Loucy (cell line): ENCODE measurements around the gene PITX1.
A peak's percentile ranks its signal among the peaks of the same experiment; 100 is the strongest.

Experiments
- H2AFZ ChIP-seq: fragments of 200-600 bp; sonication (generic); 2 replicates; pipeline ENCODE4 v1.6.0; 2016; ENCODE audit warnings: antibody characterized with exemption, mild to moderate bottlenecking, low read length, moderate library complexity
- H3F3A ChIP-seq: fragments of 200-600 bp; 2 replicates; pipeline ENCODE4 v1.6.0; 2016; ENCODE audit warnings: antibody characterized with exemption, low read depth, mild to moderate bottlenecking
- H3K27me3 ChIP-seq: fragments of 200-600 bp; sonication (generic); 2 replicates; pipeline ENCODE4 v1.6.1; 2014; ENCODE audit warnings: low read length, mild to moderate bottlenecking; ENCODE audit not compliant: insufficient read depth, poor library complexity, severe bottlenecking
- H3K36me3 ChIP-seq: fragments of 200-600 bp; sonication (generic); 2 replicates; pipeline ENCODE4 v1.6.1; 2016; ENCODE audit warnings: low read length; ENCODE audit not compliant: insufficient read depth
- H3K4me1 ChIP-seq: fragments of 200-600 bp; sonication (generic); 2 replicates; pipeline ENCODE4 v1.5.1; 2014; ENCODE audit warnings: low read length, mild to moderate bottlenecking; ENCODE audit not compliant: insufficient read depth, poor library complexity, severe bottlenecking
- H3K4me2 ChIP-seq: fragments of 200-600 bp; sonication (generic); 2 replicates; pipeline ENCODE4 v1.6.0; 2014; ENCODE audit warnings: antibody characterized with exemption, low read length, low read depth, mild to moderate bottlenecking; ENCODE audit not compliant: poor library complexity, severe bottlenecking
- H3K4me3 ChIP-seq: fragments of 200-600 bp; sonication (generic); 2 replicates; pipeline ENCODE4 v1.5.1; 2014; ENCODE audit warnings: low read length, mild to moderate bottlenecking, mixed read lengths; ENCODE audit not compliant: poor library complexity, severe bottlenecking
- H3K79me2 ChIP-seq: fragments of 200-600 bp; sonication (generic); 2 replicates; pipeline ENCODE4 v1.6.1; 2014; ENCODE audit warnings: low read length; ENCODE audit not compliant: insufficient read depth
- H3K9ac ChIP-seq: fragments of 200-600 bp; sonication (generic); 2 replicates; pipeline ENCODE4 v1.6.0; 2014; ENCODE audit warnings: mild to moderate bottlenecking, low read depth, low read length, moderate library complexity; ENCODE audit not compliant: poor library complexity, severe bottlenecking
- H3K9me2 ChIP-seq: fragments of 200-600 bp; sonication (generic); replicated peaks from 2 replicates; pipeline ENCODE4 v1.6.1; 2016; ENCODE audit warnings: low read depth, low read length, mixed read lengths
- H3K9me3 ChIP-seq: fragments of 200-600 bp; sonication (generic); 2 replicates; pipeline ENCODE4 v1.6.1; 2014; ENCODE audit warnings: mild to moderate bottlenecking, antibody characterized with exemption, low read length, low read depth; ENCODE audit not compliant: insufficient read depth
- H4K20me1 ChIP-seq: fragments of 200-600 bp; sonication (generic); 2 replicates; pipeline ENCODE4 v1.6.0; 2014; ENCODE audit warnings: antibody characterized with exemption, low read length, mild to moderate bottlenecking; ENCODE audit not compliant: insufficient read depth, poor library complexity, severe bottlenecking
- EZH2phosphoT487 ChIP-seq: fragments of 200-600 bp; IDR thresholded peaks from 2 replicates; pipeline ENCODE4 v1.6.1; 2018; ENCODE audit warnings: antibody characterized with exemption, mild to moderate bottlenecking, moderate library complexity, borderline replicate concordance
- TF ChIP-seq, protein P1 (sequence below): fragments of 200-600 bp; sonication (generic); conservative IDR thresholded peaks from 2 replicates; pipeline ENCODE4 v1.5.1; 2014; ENCODE audit warnings: mild to moderate bottlenecking, antibody characterized with exemption, low read length

Gene PITX1

DNA sequence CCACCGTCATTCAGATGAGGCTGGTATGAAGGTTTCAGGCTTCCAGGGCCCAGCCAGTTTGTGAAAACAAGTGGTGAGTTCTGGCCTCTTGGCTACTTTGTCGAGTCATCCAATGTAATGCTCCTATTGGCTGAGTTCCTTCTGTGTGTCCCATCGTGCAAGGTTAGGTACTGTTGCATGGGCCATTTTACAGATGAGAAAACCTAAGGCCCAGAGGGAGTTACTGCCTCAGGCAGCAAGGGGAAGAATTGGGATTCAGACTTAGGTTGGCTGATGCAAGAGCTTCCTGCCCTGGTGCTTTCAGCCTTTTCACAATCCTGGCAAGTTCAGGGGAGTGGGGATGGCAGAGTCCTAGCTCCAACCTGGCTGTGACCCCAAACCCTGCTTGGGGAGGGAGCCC lies 17.4 kb upstream of the PITX1 start:
- H3K9me3 ChIP-seq, result no peaks in the 10 kb centered on the region
- H3F3A ChIP-seq, result no peaks in the 10 kb centered on the region
- no peak overlapping the region; the same call in 1 of the 2 replicates for H2AFZ ChIP-seq
- peaks cover 22% of the 10 kb centered on the region for H3K4me1 ChIP-seq
- no peaks in the 10 kb centered on the region for H3K27me3 ChIP-seq
- H3K36me3 ChIP-seq, result no peaks in the 10 kb centered on the region
- H3K79me2 ChIP-seq, result no peaks in the 10 kb centered on the region
- no peaks in the 10 kb centered on the region for H3K9me2 ChIP-seq
- H3K4me2 ChIP-seq, result no peak overlapping the region
- H3K9ac ChIP-seq, result no peak overlapping the region
- no peak overlapping the region for H3K4me3 ChIP-seq
- TF ChIP-seq, protein P1, sequence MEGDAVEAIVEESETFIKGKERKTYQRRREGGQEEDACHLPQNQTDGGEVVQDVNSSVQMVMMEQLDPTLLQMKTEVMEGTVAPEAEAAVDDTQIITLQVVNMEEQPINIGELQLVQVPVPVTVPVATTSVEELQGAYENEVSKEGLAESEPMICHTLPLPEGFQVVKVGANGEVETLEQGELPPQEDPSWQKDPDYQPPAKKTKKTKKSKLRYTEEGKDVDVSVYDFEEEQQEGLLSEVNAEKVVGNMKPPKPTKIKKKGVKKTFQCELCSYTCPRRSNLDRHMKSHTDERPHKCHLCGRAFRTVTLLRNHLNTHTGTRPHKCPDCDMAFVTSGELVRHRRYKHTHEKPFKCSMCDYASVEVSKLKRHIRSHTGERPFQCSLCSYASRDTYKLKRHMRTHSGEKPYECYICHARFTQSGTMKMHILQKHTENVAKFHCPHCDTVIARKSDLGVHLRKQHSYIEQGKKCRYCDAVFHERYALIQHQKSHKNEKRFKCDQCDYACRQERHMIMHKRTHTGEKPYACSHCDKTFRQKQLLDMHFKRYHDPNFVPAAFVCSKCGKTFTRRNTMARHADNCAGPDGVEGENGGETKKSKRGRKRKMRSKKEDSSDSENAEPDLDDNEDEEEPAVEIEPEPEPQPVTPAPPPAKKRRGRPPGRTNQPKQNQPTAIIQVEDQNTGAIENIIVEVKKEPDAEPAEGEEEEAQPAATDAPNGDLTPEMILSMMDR, result no peak
- TF ChIP-seq EZH2phosphoT487, result no peak
- no peaks in the 10 kb centered on the region for H4K20me1 ChIP-seq

DNA sequence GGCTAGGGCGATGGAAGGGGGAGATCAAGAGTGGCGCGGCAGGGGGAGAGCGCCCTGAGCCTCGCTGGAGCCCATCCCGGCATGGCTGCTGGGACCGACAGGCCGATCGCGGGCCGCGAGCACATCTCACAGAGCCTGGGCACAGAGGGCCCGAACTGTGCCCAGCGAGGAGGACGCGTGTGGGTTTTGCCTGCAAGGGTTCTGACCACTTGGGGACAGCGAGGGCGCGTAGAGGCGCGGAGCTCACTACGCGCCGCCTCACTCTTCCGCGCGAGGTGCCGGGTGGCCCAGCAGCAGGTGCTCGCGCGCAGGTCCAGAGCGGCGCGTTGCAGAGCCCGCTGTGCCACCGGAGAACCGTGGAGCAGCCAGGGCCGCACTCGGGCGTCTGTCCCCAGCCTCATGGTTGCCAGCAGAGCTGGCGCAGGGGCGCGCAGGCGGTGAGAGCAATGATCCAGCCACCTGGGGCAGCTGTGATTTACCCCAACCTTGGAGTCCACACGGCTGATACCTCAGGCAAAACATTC lies 16.3 kb upstream of the PITX1 start:
- no peak for TF ChIP-seq EZH2phosphoT487
- TF ChIP-seq, protein P1, result no peak
- Histone ChIP-seq H3K4me3 (no peak overlapping the region), H3K9me3 (no peaks in the 10 kb centered on the region), H3K36me3 (no peaks in the 10 kb centered on the region), H3K9ac (no peak overlapping the region), H3K4me1 (peaks cover 26% of the 10 kb centered on the region), H3K9me2 (no peaks in the 10 kb centered on the region), H3K4me2 (no peak overlapping the region), H2AFZ (no peak overlapping the region), H3K27me3 (no peaks in the 10 kb centered on the region), H4K20me1 (no peaks in the 10 kb centered on the region), H3F3A (no peaks in the 10 kb centered on the region), H3K79me2 (no peaks in the 10 kb centered on the region)

DNA sequence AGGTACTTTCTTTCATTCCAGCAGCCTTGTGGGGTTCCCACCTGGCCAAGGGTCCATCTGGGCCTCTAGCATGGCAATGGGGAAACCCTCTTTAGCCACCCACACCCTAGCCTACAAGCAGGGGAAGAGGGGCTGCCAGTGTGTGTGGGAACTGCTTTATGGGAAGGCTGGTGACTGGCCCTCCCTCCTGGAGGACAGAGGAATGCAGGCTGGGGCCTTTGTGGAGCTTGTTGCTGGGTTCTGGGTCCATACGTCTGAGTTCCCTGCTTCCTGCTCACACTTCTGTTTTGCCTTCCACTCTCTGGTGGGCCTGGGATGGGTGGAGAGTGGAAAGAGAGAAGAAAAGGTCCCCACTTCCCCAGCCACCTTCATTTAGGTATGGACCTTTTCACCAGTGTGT lies 14.9 kb upstream of the PITX1 start:
- H4K20me1 ChIP-seq, result no peaks in the 10 kb centered on the region
- no peaks in the 10 kb centered on the region for H3K36me3 ChIP-seq
- no peaks in the 10 kb centered on the region for H3K79me2 ChIP-seq
- no peak overlapping the region for H3K9ac ChIP-seq
- H3K4me1 ChIP-seq, result peaks cover 28% of the 10 kb centered on the region
- H3K4me3 ChIP-seq, result no peak overlapping the region
- no peaks in the 10 kb centered on the region for H3K9me3 ChIP-seq
- no peaks in the 10 kb centered on the region for H3K27me3 ChIP-seq
- 0 out of 2 replicates have a peak overlapping the region, but pooled peaks have one; percentile 1 for H2AFZ ChIP-seq
- no peak for TF ChIP-seq EZH2phosphoT487
- TF ChIP-seq, protein P1, result no peak
- no peaks in the 10 kb centered on the region for H3K9me2 ChIP-seq
- H3F3A ChIP-seq, result no peaks in the 10 kb centered on the region
- no peak overlapping the region for H3K4me2 ChIP-seq
